Measurements from ENCODE around the gene CD38. TPM values are rescaled to one million over a fixed set of nuclear protein-coding genes. Genes with fewer than 3 reads are reported as not detected.
"Not testable (repeated sequence)": the region's sequence is repeated elsewhere in the genome, so short reads cannot be mapped to it uniquely, and the experiment has no call there.

CD38 gene
- total RNA-seq, 1 donor from 2014 or later: not detected

DNA sequence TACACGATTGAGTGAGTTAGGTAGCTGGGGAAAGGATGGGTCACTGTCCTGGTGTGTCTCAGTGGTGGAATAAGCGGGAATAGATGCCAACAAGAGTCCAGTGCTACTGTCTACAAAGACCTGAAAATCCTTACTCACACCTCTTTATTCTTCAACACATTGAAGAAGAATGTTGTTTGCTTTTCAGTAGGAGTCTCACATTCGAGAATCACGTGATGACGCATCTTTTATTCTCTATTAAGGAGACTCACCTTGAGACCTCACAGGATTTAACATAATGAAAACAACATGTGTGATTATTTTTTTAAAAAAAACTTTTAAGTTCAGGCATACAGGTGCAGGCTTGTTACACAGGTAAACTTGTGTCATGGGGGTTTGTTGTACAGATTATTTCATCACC is 75.2 kb downstream of the CD38 start:
- TF ChIP-seq CTCF (IDR thresholded peaks at IDR 0.05; ENCODE audit: unreplicated experiment): no peak
- no peaks in the 10 kb centered on the region for H3K4me1 Mint-ChIP-seq (ENCODE audit: low read depth)
- DNase-seq (ENCODE audit: low spot score, unreplicated experiment): no peak
- no peaks in the 10 kb centered on the region for H3K9me3 Mint-ChIP-seq (ENCODE audit: low read depth)
- no peak overlapping the region for H3K27ac Mint-ChIP-seq
- no peak overlapping the region for H3K4me3 Mint-ChIP-seq (ENCODE audit: low read depth)
- no peaks in the 10 kb centered on the region for H3K27me3 Mint-ChIP-seq
- no peaks in the 10 kb centered on the region for H3K36me3 Mint-ChIP-seq (ENCODE audit: insufficient read depth)

DNA sequence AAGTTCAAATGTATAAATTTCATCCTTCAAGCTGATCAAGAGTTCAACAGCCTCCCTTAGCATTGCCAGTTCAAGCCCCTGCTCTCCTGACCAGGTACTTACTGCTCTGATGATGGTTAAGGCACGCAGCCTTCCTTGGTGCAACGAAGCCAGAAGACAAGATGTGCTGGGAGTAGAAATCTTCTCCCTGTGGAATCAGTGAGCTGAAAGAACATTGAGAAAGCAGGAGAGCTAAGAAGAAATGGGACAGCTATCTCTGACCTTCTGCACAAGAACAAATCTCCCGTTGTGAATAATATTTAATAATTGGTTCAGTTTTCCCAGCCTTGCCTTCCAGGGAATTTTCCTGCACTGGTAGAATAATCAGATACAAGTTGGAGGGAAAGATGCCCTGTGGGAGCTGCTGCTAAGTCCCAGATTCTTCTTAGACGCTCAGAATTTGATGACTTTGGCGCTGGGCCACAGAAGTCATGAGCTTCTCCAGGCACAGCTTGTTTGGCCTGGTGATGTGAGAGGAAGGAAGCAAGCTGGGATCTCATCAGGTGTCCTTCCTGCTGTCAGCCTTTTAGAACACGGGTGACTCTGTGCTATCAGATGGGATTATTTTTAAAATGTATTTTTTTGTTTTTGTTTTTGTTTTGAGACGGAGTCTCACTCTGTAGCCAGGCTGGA is 77.8 kb downstream of the CD38 start:
- no peaks in the 10 kb centered on the region for H3K27me3 Mint-ChIP-seq
- no peak for TF ChIP-seq CTCF (IDR thresholded peaks at IDR 0.05; ENCODE audit: unreplicated experiment)
- H3K4me3 Mint-ChIP-seq (ENCODE audit: low read depth): no peak overlapping the region
- H3K4me1 Mint-ChIP-seq (ENCODE audit: low read depth): no peaks in the 10 kb centered on the region
- no peaks in the 10 kb centered on the region for H3K36me3 Mint-ChIP-seq (ENCODE audit: insufficient read depth)
- H3K9me3 Mint-ChIP-seq (ENCODE audit: low read depth): no peaks in the 10 kb centered on the region
- no peak overlapping the region for H3K27ac Mint-ChIP-seq
- DNase-seq (ENCODE audit: low spot score, unreplicated experiment): no peak

DNA sequence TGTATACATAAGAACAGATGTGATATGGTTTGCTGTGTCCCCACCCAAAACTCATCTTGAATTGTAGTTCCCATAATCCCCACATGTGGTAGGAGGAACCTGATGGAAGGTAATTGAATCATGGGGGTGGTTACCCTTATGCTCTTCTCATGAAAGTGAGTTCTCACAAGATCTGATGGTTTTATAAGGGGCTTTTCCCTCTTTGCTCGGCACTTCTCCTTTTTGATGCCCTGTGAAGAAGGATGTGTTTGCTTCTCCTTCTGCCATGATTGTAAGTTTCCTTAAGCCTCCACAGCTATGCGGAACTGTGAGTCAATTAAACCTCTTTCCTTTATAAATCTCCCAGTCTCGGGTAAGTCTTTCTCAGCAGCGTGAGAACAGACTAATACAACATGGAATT is 83.1 kb downstream of the CD38 start:
- H3K27ac Mint-ChIP-seq; DNase-seq (ENCODE audit: low spot score, unreplicated experiment); H3K36me3 Mint-ChIP-seq (ENCODE audit: insufficient read depth); H3K9me3 Mint-ChIP-seq (ENCODE audit: low read depth); H3K4me1 Mint-ChIP-seq (ENCODE audit: low read depth); H3K27me3 Mint-ChIP-seq; H3K4me3 Mint-ChIP-seq (ENCODE audit: low read depth): not testable (repeated sequence)

DNA sequence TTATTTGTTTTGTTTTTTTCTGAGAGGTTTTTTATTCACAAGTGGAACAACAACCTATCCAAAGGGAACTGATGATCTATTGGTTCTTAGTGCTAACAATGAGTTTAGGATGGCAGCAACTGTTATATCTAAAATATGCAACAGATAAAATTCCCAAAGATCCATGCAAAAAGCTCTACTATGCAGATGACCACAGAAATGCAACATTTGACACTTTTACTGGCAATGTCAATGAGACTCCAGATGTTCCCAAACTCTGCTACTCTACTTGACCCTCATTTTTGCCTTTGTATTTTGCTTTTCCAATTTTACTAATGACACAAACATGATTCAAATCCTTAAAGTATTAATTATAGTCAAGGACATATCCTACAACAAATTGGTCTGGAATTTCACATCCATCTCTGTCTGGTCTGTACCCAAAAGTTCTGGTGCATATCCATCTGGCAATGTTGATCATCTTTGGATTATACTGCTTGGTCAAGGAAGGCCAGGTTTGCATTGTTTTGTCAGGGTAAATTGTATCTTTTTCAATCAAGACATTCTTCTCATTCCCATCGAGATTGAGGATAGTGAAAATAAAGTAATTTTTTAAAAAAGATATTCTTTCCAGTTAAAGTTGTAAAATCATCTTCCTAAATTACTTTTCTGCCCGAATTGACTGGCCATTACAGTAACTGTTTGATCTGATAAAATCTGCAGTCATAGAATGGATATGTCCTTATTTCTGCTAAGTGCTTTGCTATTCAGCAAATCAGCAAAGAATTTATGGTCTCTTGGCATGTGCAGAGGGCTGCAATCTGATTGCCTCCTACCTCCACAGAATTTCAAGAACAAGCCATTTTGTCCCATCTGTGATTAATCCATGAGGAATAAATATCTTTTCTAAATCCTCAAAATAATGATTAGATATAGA is 86.8 kb downstream of the CD38 start:
- no peak overlapping the region for H3K4me3 Mint-ChIP-seq (ENCODE audit: low read depth)
- no peak for DNase-seq (ENCODE audit: low spot score, unreplicated experiment)
- no peak overlapping the region for H3K27ac Mint-ChIP-seq
- H3K36me3 Mint-ChIP-seq (ENCODE audit: insufficient read depth): no peaks in the 10 kb centered on the region
- H3K27me3 Mint-ChIP-seq: no peaks in the 10 kb centered on the region
- H3K4me1 Mint-ChIP-seq (ENCODE audit: low read depth): no peaks in the 10 kb centered on the region
- TF ChIP-seq CTCF (IDR thresholded peaks at IDR 0.05; ENCODE audit: unreplicated experiment): no peak
- H3K9me3 Mint-ChIP-seq (ENCODE audit: low read depth): no peaks in the 10 kb centered on the region

DNA sequence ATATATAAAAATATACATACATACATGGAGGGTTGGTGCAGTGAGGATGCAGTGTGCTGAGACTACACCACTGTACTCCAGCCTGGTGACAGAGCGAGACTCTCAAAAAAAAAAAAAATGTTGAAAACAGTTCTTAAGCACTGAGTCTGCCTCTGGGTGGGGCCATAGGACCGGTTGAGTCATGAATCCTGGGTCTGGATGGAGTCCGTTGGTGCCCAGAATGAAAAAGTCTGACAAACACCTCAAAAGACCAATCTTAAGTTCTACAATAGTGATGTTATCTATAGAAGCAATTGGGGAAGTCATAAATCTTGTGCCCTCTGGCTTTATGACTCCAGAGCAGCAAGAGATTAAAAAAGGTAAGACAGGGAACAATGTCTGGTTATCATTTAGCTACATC is 90.0 kb downstream of the CD38 start:
- no peaks in the 10 kb centered on the region for H3K36me3 Mint-ChIP-seq (ENCODE audit: insufficient read depth)
- no peak for TF ChIP-seq CTCF (IDR thresholded peaks at IDR 0.05; ENCODE audit: unreplicated experiment)
- no peak overlapping the region for H3K27ac Mint-ChIP-seq
- no peaks in the 10 kb centered on the region for H3K27me3 Mint-ChIP-seq
- no peak for DNase-seq (ENCODE audit: low spot score, unreplicated experiment)
- H3K4me1 Mint-ChIP-seq (ENCODE audit: low read depth): no peaks in the 10 kb centered on the region
- H3K4me3 Mint-ChIP-seq (ENCODE audit: low read depth): no peak overlapping the region
- H3K9me3 Mint-ChIP-seq (ENCODE audit: low read depth): no peaks in the 10 kb centered on the region

All from progenitor cell of endocrine pancreas (in vitro differentiated cells).